SK-N-SH (cell line): ENCODE measurements around the gene SLIT1. TPM values are rescaled to one million over a fixed set of nuclear protein-coding genes. Genes with fewer than 3 reads are reported as not detected.

ENCODE experiments used
- CTCF ChIA-PET: fragments of 300-600, 350-600 bp; formaldehyde crosslinking; extraction: SDS; loops from one replicate; lab custom pipeline; 2021; lab: Yijun Ruan, JAX
- POLR2A ChIA-PET: fragments of 350-600 bp; sonication (Branson Sonifier 250); formaldehyde crosslinking; extraction: SDS; loops from one replicate; lab custom pipeline; 2020; ENCODE audit warnings: antibody characterized with exemption, inconsistent platforms; lab: Yijun Ruan, JAX
- DNase-seq: peaks from one replicate; pipeline ENCODE4 v3.0.0; 2012
- H2AFZ ChIP-seq: fragments of 200-600 bp; sonication (generic); 2 replicates; pipeline ENCODE4 v1.8.1; 2016; ENCODE audit warnings: antibody characterized with exemption, mild to moderate bottlenecking, low read depth
- H3F3A ChIP-seq: fragments of 200-600 bp; sonication (generic); replicated peaks from 2 replicates; pipeline ENCODE3; 2016; ENCODE audit warnings: antibody characterized with exemption, mild to moderate bottlenecking; ENCODE audit not compliant: insufficient read depth
- H3K27ac ChIP-seq, 2 experiments: fragments of 200-500 bp in 1 of 2; fragments of 200-600 bp in 1 of 2; sonication (Bioruptor generic) in 1 of 2; sonication (generic), shearing (Covaris generic) in 1 of 2; 2 replicates each; pipeline versions ENCODE4 v1.5.1 to v1.6.1; 2014 to 2016; ENCODE audit warnings: low read depth in 2 of 2, inconsistent platforms in 1 of 2, low read length in 1 of 2, mild to moderate bottlenecking in 1 of 2, mixed read lengths in 1 of 2
- H3K27me3 ChIP-seq: fragments of 200-600 bp; sonication (generic), shearing (Covaris generic); 2 replicates; pipeline ENCODE4 v1.6.1; 2016; ENCODE audit warnings: mixed run types; ENCODE audit not compliant: insufficient read depth
- H3K36me3 ChIP-seq, 2 experiments: fragments of 200-500 bp in 1 of 2; fragments of 200-600 bp in 1 of 2; sonication (Bioruptor generic) in 1 of 2; sonication (generic) in 1 of 2; replicated peaks in 1 of 2; 2 replicates each; pipeline versions ENCODE3 to v1.5.1; 2014 to 2016; ENCODE audit warnings: low read length in 1 of 2, mild to moderate bottlenecking in 1 of 2; ENCODE audit not compliant: insufficient read depth in 2 of 2, control insufficient read depth in 1 of 2
- H3K4me1 ChIP-seq, 2 experiments: fragments of 200-500 bp in 1 of 2; fragments of 200-600 bp in 1 of 2; sonication (Bioruptor generic) in 1 of 2; sonication (generic), shearing (Covaris generic) in 1 of 2; 2 replicates each; pipeline versions ENCODE4 v1.5.1 to v1.6.1; 2014 to 2016; ENCODE audit warnings: low read depth in 1 of 2, low read length in 1 of 2, mixed run types in 1 of 2; ENCODE audit not compliant: insufficient read depth in 2 of 2, control insufficient read depth in 1 of 2
- H3K4me2 ChIP-seq: fragments of 200-600 bp; sonication (generic), shearing (Covaris generic); 2 replicates; pipeline ENCODE4 v1.6.1; 2017; ENCODE audit warnings: mixed run types
- H3K4me3 ChIP-seq, 2 experiments: fragments of 200-500 bp in 1 of 2; fragments of 200-600 bp in 1 of 2; sonication (Bioruptor generic) in 1 of 2; sonication (generic), shearing (Covaris generic) in 1 of 2; 2 replicates each; pipeline versions ENCODE4 v1.5.1 to v1.8.1; 2014 to 2016; ENCODE audit warnings: low read depth in 2 of 2, inconsistent platforms in 1 of 2, low read length in 1 of 2, mild to moderate bottlenecking in 1 of 2, mixed read lengths in 1 of 2, moderate library complexity in 1 of 2
- H3K79me2 ChIP-seq: fragments of 200-600 bp; sonication (generic); 2 replicates; pipeline ENCODE4 v1.8.1; 2017; ENCODE audit warnings: mild to moderate bottlenecking; ENCODE audit not compliant: insufficient read depth
- H3K9ac ChIP-seq: fragments of 200-600 bp; sonication (generic); 2 replicates; pipeline ENCODE4 v1.6.1; 2017; ENCODE audit warnings: mixed run types
- H3K9me2 ChIP-seq: fragments of 200-600 bp; sonication (generic); 2 replicates; pipeline ENCODE4 v1.6.1; 2017; ENCODE audit warnings: mixed run types
- H3K9me3 ChIP-seq: fragments of 200-600 bp; sonication (generic); 2 replicates; pipeline ENCODE4 v1.6.1; 2017; ENCODE audit warnings: mixed run types, mild to moderate bottlenecking, moderate library complexity
- H4K20me1 ChIP-seq: fragments of 200-600 bp; sonication (generic); 2 replicates; pipeline ENCODE4 v1.6.1; 2017; ENCODE audit warnings: mild to moderate bottlenecking, mixed run types; ENCODE audit not compliant: insufficient read depth
- CHD2 ChIP-seq: fragments of 150-350 bp; IDR thresholded peaks from 2 replicates; pipeline ENCODE4 v1.6.1; 2018; ENCODE audit warnings: low read length; ENCODE audit not compliant: partially characterized antibody
- EZH2phosphoT487 ChIP-seq: fragments of 200-600 bp; sonication (generic); IDR thresholded peaks from 2 replicates; pipeline ENCODE4 v1.6.1; 2017; ENCODE audit warnings: low read depth, mixed run types, mild to moderate bottlenecking, antibody characterized with exemption, moderate library complexity, borderline replicate concordance
- FOXM1 ChIP-seq: IDR thresholded peaks from 2 replicates; pipeline ENCODE4 v1.4.0; 2012; ENCODE audit warnings: low read depth, mild to moderate bottlenecking
- GATA2 ChIP-seq: sonication (generic); formaldehyde crosslinking; IDR thresholded peaks from 2 replicates; pipeline ENCODE4 v1.5.0; 2020; ENCODE audit warnings: mild to moderate bottlenecking, missing genetic modification reagents
- JUND ChIP-seq: IDR thresholded peaks from 2 replicates; pipeline ENCODE4 v1.4.0; 2012
- RFX5 ChIP-seq: IDR thresholded peaks from 2 replicates; pipeline ENCODE4 v1.6.1; 2012; ENCODE audit warnings: mild to moderate bottlenecking, improper control_type of control experiment, low read length
- RXRA ChIP-seq: IDR thresholded peaks from 2 replicates; pipeline ENCODE4 v1.4.0; 2012; ENCODE audit warnings: low read depth, mild to moderate bottlenecking, borderline replicate concordance
- TAF1 ChIP-seq: IDR thresholded peaks from 2 replicates; pipeline ENCODE4 v1.6.1; 2012; ENCODE audit warnings: low read depth, mild to moderate bottlenecking, low read length, moderate library complexity, borderline replicate concordance
- TEAD4 ChIP-seq: IDR thresholded peaks from 2 replicates; pipeline ENCODE4 v1.4.0; 2012; ENCODE audit warnings: mild to moderate bottlenecking, borderline replicate concordance; ENCODE audit not compliant: insufficient read depth
- WGBS: methylation state at CpG from one replicate; pipeline ENCODE4 v1.1.6; 2017; ENCODE audit warnings: low lambda C conversion rate; 5-methylcytosine and 5-hydroxymethylcytosine counted together
- polyA plus RNA-seq, 3 experiments: library from polyadenylated mRNA; depleted of rRNA; stranded (reverse); fragments of >200 nt; gene quantifications; 2 replicates each; pipeline ENCODE4 v1.2.3, GENCODE V29; 2012
- TF ChIP-seq, protein P1 (sequence below): fragments of 150-350 bp; IDR thresholded peaks from 2 replicates; pipeline ENCODE4 v1.6.1; 2016; ENCODE audit warnings: mild to moderate bottlenecking, low read depth, low read length
- TF ChIP-seq, protein P2 (sequence below): fragments of 200-600 bp; sonication (generic); IDR thresholded peaks from 2 replicates; pipeline ENCODE4 v1.6.1; 2017; ENCODE audit warnings: antibody characterized with exemption, mild to moderate bottlenecking, moderate library complexity
- TF ChIP-seq, protein P3 (sequence below): IDR thresholded peaks from 2 replicates; pipeline ENCODE4 v1.4.0; 2012; ENCODE audit warnings: low read depth

The SLIT1 gene
- polyA plus RNA-seq, 1 of the 3 experiments (the other 2 are of a cell fraction), result 0.05 TPM

DNA sequence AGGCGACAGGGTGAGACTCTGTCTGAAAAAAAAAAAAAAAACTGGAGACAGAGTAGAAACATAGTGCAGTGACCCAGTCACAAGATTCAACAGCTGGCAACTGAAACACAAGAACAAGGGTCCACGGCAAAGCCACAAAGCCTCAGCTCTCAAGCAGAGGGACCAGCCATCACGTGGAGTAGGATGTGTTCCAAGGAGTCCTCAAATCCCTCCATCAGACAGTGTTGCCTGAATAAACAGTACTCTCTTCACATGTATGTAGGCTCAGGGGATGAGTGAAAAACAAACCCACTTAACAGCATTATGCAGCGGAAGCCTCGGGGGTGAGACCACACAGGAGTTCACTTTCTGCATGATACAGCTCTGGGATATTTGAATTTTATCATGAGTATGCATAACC, 62.0 kb downstream of the SLIT1 start:
- H3K27ac ChIP-seq, result no peak overlapping the region
- no peaks in the 10 kb centered on the region for H3K9me2 ChIP-seq
- no peaks in the 10 kb centered on the region for H3K36me3 ChIP-seq
- H3K9me3 ChIP-seq, result no peaks in the 10 kb centered on the region
- H3K79me2 ChIP-seq, result no peaks in the 10 kb centered on the region
- ChIA-PET POLR2A (no interaction called here), CTCF (interaction anchor here (0.9 to 1.8 kb wide), 5 partner anchors 7 to 87 kb away, joined by 3 to 7 read pairs (median 4); no protein-coding TSS in a partner anchor)
- no peak for DNase-seq
- H3K27me3 ChIP-seq, result no peaks in the 10 kb centered on the region; the same call in 1 of the 2 replicates
- no peaks in the 10 kb centered on the region for H3F3A ChIP-seq
- WGBS, result 39% methylated on average over 5 of the region's 5 CpGs
- no peak overlapping the region for H3K9ac ChIP-seq
- H3K4me1 ChIP-seq, result peaks cover 0 to 14% of the 10 kb centered on the region in 2 experiments; a peak in 1 of 4 replicates
- H2AFZ ChIP-seq, result no peak overlapping the region
- no peaks in the 10 kb centered on the region for H4K20me1 ChIP-seq
- TF ChIP-seq, protein P1, sequence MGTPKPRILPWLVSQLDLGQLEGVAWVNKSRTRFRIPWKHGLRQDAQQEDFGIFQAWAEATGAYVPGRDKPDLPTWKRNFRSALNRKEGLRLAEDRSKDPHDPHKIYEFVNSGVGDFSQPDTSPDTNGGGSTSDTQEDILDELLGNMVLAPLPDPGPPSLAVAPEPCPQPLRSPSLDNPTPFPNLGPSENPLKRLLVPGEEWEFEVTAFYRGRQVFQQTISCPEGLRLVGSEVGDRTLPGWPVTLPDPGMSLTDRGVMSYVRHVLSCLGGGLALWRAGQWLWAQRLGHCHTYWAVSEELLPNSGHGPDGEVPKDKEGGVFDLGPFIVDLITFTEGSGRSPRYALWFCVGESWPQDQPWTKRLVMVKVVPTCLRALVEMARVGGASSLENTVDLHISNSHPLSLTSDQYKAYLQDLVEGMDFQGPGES, result no peak
- no peak for TF ChIP-seq RXRA
- TF ChIP-seq GATA2 (CRISPR knock-in tag), result no peak
- TF ChIP-seq, protein P2, sequence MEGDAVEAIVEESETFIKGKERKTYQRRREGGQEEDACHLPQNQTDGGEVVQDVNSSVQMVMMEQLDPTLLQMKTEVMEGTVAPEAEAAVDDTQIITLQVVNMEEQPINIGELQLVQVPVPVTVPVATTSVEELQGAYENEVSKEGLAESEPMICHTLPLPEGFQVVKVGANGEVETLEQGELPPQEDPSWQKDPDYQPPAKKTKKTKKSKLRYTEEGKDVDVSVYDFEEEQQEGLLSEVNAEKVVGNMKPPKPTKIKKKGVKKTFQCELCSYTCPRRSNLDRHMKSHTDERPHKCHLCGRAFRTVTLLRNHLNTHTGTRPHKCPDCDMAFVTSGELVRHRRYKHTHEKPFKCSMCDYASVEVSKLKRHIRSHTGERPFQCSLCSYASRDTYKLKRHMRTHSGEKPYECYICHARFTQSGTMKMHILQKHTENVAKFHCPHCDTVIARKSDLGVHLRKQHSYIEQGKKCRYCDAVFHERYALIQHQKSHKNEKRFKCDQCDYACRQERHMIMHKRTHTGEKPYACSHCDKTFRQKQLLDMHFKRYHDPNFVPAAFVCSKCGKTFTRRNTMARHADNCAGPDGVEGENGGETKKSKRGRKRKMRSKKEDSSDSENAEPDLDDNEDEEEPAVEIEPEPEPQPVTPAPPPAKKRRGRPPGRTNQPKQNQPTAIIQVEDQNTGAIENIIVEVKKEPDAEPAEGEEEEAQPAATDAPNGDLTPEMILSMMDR, result no peak
- no peak overlapping the region for H3K4me2 ChIP-seq
- no peak overlapping the region for H3K4me3 ChIP-seq

DNA sequence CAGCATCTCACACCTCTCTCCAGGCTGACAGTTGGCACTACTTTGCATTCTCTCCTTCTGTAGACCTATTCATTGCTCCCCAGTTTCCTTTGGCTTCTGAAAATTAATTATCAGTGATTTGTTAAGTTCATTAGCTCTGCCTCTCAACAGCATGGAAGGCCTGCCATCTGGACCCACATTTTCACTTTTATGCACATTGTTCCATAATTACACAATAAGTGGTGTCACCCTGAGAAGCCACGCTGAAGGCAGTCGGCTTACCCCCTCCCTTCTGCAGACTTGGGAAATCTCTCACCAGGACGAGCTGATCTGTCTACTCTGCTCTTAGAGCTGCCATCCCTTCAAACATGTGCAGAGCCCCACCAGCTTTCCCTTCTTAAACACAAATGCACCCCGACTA, 64.7 kb downstream of the SLIT1 start:
- Histone ChIP-seq H3K9me3 (no peaks in the 10 kb centered on the region), H3K27ac (no peak overlapping the region), H3K27me3 (no peaks in the 10 kb centered on the region; the same call in 1 of the 2 replicates), H3K9ac (no peak overlapping the region), H3K36me3 (no peaks in the 10 kb centered on the region), H3K9me2 (no peaks in the 10 kb centered on the region), H2AFZ (no peak overlapping the region), H3K79me2 (no peaks in the 10 kb centered on the region), H3K4me2 (no peak overlapping the region), H3K4me3 (no peak overlapping the region), H3K4me1 (peaks cover 0 to 13% of the 10 kb centered on the region in 2 experiments; a peak in 1 of 4 replicates), H4K20me1 (no peaks in the 10 kb centered on the region), H3F3A (no peaks in the 10 kb centered on the region)
- DNase-seq, result no peak
- CTCF ChIA-PET, result interaction anchor here (1.0 to 2.5 kb wide), 4 partner anchors 17 to 89 kb away, joined by 3 to 12 read pairs (median 4); no protein-coding TSS in a partner anchor
- 45% methylated on average over 4 of the region's 4 CpGs for WGBS
- POLR2A ChIA-PET, result no interaction called here
- TF ChIP-seq JUND (no peak), CHD2 (no peak), TEAD4 (no peak), EZH2phosphoT487 (no peak), RFX5 (no peak), TAF1 (no peak), FOXM1 (no peak)
- TF ChIP-seq, protein P3, sequence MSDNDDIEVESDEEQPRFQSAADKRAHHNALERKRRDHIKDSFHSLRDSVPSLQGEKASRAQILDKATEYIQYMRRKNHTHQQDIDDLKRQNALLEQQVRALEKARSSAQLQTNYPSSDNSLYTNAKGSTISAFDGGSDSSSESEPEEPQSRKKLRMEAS, result no peak
